Kidney tubule cell (primary cell): ENCODE data around the gene ACOT6.
"Not testable (repeated sequence)": the region's sequence is repeated elsewhere in the genome, so short reads cannot be mapped to it uniquely, and the experiment has no call there.

Experiments
- DNase-seq: peaks from one replicate; pipeline ENCODE4 v3.0.0-alpha.2; 2018; ENCODE audit warnings: low spot score

The ACOT6 gene

DNA sequence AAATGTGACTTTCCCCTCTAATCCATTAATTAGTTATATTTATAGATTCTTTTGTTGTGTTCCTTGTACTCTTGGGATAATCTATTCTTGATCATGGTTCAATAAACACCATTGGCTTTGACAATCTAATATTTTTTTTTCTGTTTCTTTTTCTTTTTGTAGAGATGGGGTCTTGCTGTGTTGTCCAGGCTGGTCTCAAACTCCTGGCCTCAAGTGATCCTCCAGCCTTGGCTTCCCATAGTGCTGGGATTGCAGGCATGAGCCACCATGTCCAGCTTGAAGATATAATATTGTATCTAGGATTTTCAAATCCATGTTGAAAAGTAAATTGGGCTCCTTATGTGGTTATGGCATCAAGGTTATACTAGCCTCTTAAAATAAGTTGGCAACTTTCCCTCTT, 38.7 kb downstream of the ACOT6 start:
- no peak for DNase-seq

DNA sequence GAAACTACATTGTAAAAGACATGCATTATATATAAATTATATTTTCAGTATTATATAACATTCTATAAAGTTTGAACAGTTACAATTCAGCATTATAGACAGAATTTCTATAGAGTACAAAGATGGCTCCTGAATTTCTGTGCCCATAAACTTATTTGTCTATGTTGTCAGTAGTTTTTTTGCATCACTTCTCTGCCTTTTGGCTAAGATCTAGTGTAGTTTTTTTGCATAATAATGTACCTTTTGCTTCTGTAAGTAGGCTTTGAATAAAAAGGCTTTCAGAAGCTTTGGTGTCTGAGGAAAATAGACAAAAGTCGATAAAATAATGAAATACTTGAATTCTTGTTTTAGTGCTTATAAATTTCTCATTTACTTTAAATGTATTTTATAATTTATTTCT, 43.5 kb downstream of the ACOT6 start:
- DNase-seq: no peak

DNA sequence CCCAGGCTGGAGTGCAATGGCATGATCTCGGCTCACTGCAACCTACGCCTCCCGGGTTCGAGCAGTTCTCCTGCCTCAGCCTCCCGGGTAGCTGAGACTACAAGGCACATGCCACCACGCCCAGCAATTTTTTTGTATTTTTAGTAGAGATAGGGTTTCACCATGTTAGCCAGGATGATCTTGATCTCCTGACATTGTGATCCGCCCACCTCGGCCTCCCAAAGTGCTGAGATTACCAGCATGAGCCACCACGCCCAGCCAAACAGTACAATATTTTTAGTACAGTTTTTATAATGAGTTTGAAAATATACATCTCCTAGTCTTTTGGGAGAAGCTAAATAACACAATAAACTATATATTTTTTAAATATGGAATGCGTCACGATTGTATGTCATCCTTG, 46.9 kb downstream of the ACOT6 start:
- not testable (repeated sequence) for DNase-seq

DNA sequence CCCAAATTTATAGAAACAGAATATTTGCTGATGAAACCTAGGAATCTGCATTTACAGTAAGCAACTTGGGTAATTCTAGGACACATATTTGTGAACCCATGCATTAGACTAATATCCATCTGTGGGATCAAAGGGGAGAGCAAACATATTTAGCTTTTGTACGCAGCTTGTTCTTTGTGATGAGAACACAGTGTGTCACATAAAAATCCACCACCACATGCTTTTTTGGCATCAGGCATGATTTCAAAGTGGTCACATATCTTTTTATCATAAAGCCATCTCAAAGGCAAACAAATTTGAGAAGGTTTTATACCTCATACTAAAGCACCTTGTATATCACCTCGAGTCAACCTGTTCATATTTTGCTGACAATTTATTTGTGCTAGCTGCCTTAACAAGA, 48.2 kb downstream of the ACOT6 start:
- no peak for DNase-seq

GRCh38 chr14:73661872-73662271, 49.6 kb downstream of the ACOT6 start:
- DNase-seq: no peak

DNA sequence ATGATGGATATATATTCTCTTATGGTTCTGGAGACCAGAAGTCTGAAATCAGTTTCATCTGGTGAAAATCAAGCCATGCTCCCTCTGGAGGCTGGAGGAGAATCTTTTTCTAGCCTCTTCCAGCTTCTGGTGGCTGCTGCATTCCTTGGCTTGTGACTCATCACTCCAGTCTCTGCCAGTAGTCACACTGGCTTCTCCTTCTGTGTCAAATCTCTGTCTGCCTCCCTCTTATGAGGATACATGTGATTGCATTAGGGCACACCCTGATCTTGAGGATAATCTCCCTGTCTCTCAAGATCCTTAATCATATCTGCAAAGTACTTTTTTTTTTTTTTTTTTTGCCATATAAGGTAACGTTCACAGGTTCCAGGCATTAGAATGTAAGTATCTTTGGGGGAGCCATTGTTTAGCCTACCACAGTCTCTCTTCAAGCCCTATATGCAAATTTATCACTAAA, 50.2 kb downstream of the ACOT6 start:
- DNase-seq: peak; percentile 92

DNA sequence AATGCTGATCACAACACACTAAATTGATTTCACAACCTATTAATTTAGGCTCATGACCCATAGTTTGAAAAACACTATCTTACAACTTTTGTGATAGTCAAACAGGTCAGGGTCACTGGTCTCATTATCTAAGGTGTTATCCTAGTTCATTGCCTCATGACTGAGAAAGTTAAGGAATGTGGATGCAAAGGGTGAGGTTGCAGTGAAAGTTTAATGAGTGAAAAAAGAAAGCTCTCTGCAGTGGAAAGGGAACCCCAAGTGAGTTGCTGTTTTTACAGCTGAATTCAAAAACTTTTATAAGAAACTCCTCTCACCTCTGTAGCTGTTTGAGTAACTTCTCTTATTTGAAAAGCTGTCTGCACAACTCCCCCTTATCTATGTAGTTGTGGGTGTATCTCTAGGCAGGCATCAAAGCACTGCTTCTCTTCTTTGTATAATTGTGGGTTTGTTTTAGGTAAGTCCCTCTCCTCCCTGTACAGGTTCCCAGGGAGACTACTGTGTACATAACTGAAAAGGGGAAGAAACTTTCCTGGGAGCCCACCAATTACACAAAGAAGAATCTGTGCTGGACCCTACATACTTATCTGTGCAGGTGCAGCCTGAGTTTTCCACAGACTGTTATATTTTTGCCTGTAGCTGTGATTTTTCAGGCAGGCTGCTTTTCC, 51.4 kb downstream of the ACOT6 start:
- peak; percentile 13 for DNase-seq

DNA sequence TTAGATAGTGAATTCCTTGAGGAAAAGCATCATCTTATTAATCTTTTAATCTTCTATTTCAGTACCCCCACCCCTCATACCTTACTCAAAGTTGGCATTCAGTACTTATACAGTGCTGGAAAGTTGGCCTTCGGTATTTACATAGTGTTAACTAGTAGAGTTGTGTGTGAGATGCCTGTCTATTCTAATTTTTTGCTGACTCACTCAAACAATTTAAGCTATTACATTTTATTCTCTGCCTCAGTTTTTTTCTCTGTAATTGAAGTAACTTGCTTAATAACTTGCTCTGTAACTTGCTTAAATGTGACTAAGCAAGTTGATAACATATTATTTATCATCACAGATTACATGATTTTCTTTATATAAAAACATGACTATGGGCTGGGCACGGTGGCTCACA, 52.8 kb downstream of the ACOT6 start:
- no peak for DNase-seq

- DNase-seq: no peak
Observed at GRCh38 chr14:73666583-73666982, 54.3 kb downstream of the ACOT6 start.

- DNase-seq: no peak
Observed at GRCh38 chr14:73667854-73668253, 55.5 kb downstream of the ACOT6 start.
